22Rv1 (cell line): ENCODE data around the gene PLD4.
"Not testable (repeated sequence)": the region's sequence is repeated elsewhere in the genome, so short reads cannot be mapped to it uniquely, and the experiment has no call there.

Experiments
- H3K27ac ChIP-seq: fragments of 450-650 bp; 2 replicates; pipeline ENCODE4 v1.5.1; 2017
- ZFX ChIP-seq: fragments of 450-650 bp; IDR thresholded peaks from 2 replicates; pipeline ENCODE4 v1.6.1; 2017; ENCODE audit warnings: antibody characterized with exemption, borderline replicate concordance
- TF ChIP-seq, protein P1 (sequence below): fragments of 450-650 bp; IDR thresholded peaks from 2 replicates; pipeline ENCODE4 v1.5.1; 2017; ENCODE audit warnings: mild to moderate bottlenecking

The PLD4 gene

DNA sequence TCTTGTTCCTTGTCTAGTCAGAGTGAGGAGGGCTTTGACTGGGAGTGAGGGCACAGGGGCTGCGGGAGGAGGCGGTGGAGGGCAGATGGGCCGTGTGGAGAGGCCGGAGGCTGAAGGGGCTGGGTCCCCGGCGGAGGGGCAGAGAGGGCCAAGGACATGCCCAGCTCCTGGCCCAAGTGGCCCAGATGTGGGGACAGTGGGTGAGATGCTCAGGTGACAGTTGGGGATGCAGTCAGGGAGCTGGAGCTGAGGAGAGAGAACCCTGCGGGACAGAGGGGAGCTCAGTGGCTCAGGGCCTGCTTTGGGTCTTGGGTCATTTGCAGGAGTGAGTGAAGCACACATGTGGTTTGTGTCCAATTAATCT lies 26.5 kb upstream of the PLD4 start:
- no peak overlapping the region for H3K27ac ChIP-seq
- no peak for TF ChIP-seq ZFX
- TF ChIP-seq, protein P1, sequence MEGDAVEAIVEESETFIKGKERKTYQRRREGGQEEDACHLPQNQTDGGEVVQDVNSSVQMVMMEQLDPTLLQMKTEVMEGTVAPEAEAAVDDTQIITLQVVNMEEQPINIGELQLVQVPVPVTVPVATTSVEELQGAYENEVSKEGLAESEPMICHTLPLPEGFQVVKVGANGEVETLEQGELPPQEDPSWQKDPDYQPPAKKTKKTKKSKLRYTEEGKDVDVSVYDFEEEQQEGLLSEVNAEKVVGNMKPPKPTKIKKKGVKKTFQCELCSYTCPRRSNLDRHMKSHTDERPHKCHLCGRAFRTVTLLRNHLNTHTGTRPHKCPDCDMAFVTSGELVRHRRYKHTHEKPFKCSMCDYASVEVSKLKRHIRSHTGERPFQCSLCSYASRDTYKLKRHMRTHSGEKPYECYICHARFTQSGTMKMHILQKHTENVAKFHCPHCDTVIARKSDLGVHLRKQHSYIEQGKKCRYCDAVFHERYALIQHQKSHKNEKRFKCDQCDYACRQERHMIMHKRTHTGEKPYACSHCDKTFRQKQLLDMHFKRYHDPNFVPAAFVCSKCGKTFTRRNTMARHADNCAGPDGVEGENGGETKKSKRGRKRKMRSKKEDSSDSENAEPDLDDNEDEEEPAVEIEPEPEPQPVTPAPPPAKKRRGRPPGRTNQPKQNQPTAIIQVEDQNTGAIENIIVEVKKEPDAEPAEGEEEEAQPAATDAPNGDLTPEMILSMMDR = no peak

DNA sequence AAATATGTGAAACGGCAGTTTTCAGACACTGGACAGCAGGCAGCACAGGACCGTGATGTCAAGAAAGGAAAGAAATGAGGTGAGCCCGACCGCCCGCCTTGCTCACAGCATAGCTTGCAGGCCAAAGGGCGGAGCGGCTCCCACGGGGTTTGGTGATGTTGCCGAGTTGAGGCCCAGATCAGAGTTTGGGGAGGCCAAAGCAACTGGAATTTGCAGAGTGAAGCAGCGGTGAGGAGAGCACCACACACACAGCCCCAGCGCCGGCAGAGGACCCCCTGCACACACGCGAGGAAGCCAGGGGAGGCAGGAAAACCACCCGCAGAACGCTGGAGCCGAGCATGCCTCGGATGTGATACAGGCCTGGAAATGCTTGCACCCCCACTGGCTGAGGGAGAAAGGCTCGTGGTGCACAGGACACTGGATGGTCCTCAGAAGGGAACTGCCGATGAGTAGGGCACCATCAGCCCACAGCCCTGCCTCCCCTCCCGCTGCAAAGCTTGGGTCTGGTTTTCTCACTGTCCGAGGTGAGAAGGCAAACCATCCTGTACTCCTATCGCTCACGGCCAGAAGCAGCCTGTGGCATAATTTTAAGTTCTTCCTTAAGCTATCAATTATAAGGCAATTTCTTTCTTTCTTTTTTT lies 25.7 kb upstream of the PLD4 start:
- TF ChIP-seq ZFX = no peak
- TF ChIP-seq, protein P1 = no peak
- H3K27ac ChIP-seq = no peak overlapping the region

DNA sequence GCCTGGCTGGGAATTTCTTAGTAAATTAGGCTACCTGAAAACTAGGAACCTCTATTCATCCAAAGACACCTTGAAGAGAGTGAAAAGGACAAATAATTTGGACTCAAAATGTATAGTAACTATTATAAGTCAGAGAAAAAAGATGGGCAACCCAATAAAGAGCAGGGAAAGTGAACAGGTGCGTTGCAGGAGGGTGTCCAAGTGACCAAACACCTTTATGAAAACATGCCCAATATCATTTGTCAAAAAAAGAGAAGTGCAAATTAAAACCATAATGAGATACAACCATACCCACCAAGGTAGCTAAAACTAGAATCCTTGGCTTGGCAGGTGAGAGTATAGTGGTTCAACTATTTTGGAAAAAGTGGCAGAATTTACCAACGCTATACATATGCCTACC lies 24.9 kb upstream of the PLD4 start:
- TF ChIP-seq ZFX = no peak
- TF ChIP-seq, protein P1 = no peak
- H3K27ac ChIP-seq = no peak overlapping the region

DNA sequence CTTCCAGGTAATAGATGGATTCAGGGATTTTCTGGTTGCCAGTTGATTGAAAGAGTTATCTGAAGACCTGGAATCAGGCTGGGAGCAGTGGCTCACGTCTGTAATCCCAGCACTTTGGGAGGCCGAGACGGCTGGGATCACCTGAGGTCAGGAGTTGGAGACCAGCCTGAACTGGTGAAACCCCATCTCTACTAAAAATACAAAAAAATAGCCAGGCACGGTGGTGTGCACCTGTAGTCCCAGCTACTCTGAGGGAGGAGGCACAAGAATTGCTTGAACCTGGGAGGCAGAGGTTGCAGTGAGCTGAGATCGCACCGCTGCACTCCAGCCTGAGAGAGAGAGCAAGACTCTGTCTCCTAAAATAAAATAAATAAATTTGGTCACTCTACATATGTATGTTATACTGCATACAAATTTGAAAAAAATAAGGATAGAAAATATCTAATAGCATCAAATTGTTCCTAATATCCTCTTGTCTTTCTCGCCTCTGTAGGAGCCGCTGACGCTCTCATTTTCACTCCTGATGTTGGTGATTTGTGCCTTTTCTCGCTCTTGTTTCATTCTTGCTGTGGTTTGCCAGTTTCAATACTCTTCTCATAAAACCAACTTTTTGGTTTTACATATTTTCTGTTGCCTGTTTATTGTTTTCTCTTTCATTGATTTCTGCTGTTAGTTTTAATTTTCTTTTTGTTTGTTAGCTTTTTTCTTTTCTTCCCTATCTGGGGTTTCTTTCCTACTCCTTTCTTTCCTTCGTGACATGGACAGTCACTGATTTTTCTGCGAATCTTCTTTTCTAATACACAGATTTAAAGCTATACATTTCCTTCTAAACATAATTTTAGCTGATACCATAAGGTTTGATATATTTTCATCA lies 23.8 kb upstream of the PLD4 start:
- no peak overlapping the region for H3K27ac ChIP-seq
- TF ChIP-seq, protein P1 = no peak
- no peak for TF ChIP-seq ZFX

DNA sequence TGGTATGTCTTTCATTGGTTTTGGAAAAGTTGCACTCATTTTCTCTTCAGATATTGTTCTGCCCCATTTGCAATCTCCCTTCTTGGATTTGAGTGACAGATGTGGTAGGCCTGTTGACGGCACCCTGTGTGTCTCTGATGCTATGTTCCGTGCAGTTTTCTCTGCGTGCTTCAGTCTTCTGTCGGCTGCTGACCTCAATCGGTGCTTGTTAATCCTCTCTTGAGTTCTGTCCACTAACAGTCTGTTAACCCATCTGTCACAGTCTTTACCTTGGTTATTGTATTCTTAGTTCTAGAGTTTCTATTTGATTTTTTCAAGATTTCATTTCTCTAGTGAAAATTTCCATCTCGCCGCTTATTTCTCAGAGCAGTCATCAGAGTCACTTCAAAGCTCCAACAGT lies 20.7 kb upstream of the PLD4 start:
- no peak for TF ChIP-seq ZFX
- TF ChIP-seq, protein P1 = no peak
- no peak overlapping the region for H3K27ac ChIP-seq

DNA sequence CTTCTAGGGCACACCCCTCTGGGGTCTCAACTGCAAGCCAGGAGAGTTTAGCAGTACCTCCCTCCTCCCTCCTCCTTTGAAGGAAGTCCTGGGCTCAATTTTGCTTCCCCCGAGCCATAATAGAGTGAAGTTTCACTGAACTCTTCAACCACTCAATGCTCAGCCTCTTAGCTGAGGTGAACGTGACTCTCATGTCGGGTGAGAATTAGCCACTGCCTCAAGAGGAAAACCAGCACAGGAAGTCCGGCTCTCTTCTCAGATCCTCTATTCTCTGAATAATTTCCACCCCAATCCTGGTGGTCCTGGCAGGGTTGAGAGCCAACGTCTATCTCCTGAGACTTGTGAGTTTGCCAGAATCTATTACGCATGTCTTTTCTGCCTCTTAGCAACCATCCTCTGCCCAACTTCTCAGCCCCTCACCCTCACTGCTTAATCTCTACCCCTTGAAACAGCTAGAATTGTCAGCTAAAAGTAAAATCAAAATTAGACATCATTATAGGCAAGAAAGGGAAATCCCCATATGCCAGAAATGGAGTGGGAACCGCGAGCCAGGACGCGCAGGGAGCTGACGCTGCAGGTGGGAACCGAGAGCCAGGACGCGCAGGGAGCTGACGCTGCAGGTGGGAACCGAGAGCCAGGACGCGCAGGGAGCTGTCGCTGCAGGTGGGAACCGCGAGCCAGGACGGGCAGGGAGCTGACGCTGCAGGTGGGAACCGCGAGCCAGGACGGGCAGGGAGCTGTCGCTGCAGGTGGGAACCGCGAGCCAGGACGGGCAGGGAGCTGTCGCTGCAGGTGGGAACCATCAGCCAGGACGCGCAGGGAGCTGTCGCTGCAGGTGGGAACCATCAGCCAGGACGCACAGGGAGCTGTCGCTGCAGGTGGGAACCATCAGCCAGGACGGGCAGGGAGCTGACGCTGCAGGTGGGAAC lies 19.8 kb upstream of the PLD4 start:
- not testable (repeated sequence) for H3K27ac ChIP-seq

DNA sequence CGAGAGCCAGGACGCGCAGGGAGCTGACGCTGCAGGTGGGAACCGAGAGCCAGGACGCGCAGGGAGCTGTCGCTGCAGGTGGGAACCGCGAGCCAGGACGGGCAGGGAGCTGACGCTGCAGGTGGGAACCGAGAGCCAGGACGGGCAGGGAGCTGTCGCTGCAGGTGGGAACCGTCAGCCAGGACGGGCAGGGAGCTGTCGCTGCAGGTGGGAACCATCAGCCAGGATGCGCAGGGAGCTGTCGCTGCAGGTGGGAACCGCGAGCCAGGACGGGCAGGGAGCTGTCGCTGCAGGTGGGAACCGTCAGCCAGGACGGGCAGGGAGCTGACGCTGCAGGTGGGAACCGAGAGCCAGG lies 19.1 kb upstream of the PLD4 start:
- not testable (repeated sequence) for H3K27ac ChIP-seq

DNA sequence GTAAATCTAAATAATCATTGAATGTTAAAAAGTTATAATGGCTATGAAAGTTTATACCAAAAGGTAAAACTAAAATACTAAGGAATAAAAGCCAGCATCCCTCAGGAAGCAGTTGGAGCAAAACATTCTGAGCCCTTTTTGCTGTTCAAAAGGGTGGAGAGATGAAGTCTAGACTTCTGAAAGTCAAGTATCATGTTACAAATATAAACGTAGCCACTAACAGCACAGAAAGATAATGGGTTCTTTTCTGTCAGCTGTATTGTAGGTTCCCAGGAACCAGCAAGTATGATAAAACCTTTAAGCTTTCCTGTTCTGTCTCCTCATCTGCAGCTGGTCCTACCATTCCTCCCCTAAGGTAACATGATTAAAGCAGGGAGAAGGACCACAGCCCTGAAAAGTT lies 16.4 kb upstream of the PLD4 start:
- H3K27ac ChIP-seq = no peak overlapping the region
- no peak for TF ChIP-seq ZFX
- TF ChIP-seq, protein P1 = no peak
